ENCODE measurements around the gene ARL14EPL.

ARL14EPL gene

GRCh38 chr5:116032094-116032517 lies at the start of gene ARL14EPL:
ARL14EPL (plus strand) TSS chr5:116032472; CDS start chr5:116051466, 18,994 bp downstream.
- DNase-seq = no peak

GRCh38 chr5:115983519-115983918 lies 48.8 kb upstream of the ARL14EPL start:
- no peak for DNase-seq

- no peak for DNase-seq
Measured at GRCh38 chr5:115985802-115986757, 46.2 kb upstream of the ARL14EPL start.

GRCh38 chr5:115988002-115988401 lies 44.3 kb upstream of the ARL14EPL start:
- DNase-seq = no peak

GRCh38 chr5:115992848-115993350 lies 39.4 kb upstream of the ARL14EPL start:
- no peak for DNase-seq

- no peak for DNase-seq
Measured at GRCh38 chr5:115995351-115995750, 36.9 kb upstream of the ARL14EPL start.

GRCh38 chr5:116002116-116002906 lies 30.0 kb upstream of the ARL14EPL start:
- DNase-seq = no peak

- DNase-seq = no peak
Measured at GRCh38 chr5:116004248-116004647, 28.0 kb upstream of the ARL14EPL start.

- DNase-seq = no peak
Measured at GRCh38 chr5:116009806-116010205, 22.5 kb upstream of the ARL14EPL start.

GRCh38 chr5:116011046-116011445 lies 21.2 kb upstream of the ARL14EPL start:
- DNase-seq = no peak

GRCh38 chr5:116013207-116013785 lies 19.0 kb upstream of the ARL14EPL start:
- no peak for DNase-seq

- no peak for DNase-seq
Measured at GRCh38 chr5:116013936-116014335, 18.3 kb upstream of the ARL14EPL start.

- no peak for DNase-seq
Measured at GRCh38 chr5:116023619-116024018, 8.7 kb upstream of the ARL14EPL start.

GRCh38 chr5:116025866-116026265 lies 6.4 kb upstream of the ARL14EPL start:
- DNase-seq = no peak

- no peak for DNase-seq
Measured at GRCh38 chr5:116032991-116033390, 719 bp downstream of the ARL14EPL start.

GRCh38 chr5:116035123-116035522 lies 2.9 kb downstream of the ARL14EPL start:
- DNase-seq = no peak

GRCh38 chr5:116037236-116037822 lies 5.1 kb downstream of the ARL14EPL start:
- DNase-seq = no peak

GRCh38 chr5:116038817-116039216 lies 6.5 kb downstream of the ARL14EPL start:
- no peak for DNase-seq

- DNase-seq = no peak
Measured at GRCh38 chr5:116042375-116042774, 10.1 kb downstream of the ARL14EPL start.

- DNase-seq = no peak
Measured at GRCh38 chr5:116044073-116044472, 11.8 kb downstream of the ARL14EPL start.

GRCh38 chr5:116045821-116046220 lies 13.5 kb downstream of the ARL14EPL start:
- no peak for DNase-seq

- no peak for DNase-seq
Measured at GRCh38 chr5:116046261-116046660, 14.0 kb downstream of the ARL14EPL start.

GRCh38 chr5:116046823-116047222 lies 14.6 kb downstream of the ARL14EPL start:
- no peak for DNase-seq

Data from NCI-H1092 treated with DMSO at 0.1 percent for 48 hours (cell line).